ENCODE data around the gene TSPAN31.
"Not testable (repeated sequence)": the region's sequence is repeated elsewhere in the genome, so short reads cannot be mapped to it uniquely, and the experiment has no call there.

The TSPAN31 gene

GRCh38 chr12:57744777-57745484 is at the start of gene TSPAN31:
TSPAN31 (plus strand) TSS chr12:57745039; CDS start chr12:57745155, 116 bp downstream.
- in situ Hi-C loops (cut with MboI; ENCODE audit: low sequenced_read_pairs): no loop called here

DNA sequence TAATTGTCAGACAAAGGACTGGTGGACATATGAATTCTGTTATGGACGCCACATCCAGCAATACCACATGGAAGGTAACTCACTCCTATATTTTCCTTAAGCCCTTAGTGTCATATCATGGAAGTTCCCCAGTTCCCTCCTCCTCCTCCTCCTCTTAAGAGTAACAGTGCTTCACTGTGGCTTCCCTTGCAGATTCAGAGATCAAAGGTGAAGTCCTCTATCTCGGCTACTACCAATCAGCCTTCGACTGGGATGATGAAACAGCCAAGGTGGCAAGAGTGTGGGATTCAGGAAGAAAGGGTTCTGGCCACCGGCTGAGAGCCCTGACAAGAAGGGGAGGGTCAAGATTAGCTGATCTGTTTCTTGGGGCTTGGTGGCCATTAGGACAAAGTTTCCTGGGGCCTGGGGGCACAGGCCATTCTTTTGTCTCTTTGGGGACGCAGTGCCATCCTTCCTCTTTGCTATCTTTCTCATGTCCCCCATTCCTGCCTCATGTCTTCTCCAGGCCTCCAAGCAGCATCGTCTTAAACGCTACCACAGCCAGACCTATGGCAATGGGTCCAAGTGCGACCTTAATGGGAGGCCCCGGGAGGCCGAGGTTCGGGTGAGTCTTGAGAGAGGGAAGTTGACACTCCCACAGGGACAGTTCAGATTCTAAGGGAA is 48.9 kb upstream of the TSPAN31 start:
- in situ Hi-C loops (cut with MboI; ENCODE audit: low sequenced_read_pairs): no loop called here

- in situ Hi-C loops (cut with MboI; ENCODE audit: low sequenced_read_pairs): no loop called here
These were observed 47.8 kb upstream of the TSPAN31 start for GRCh38 chr12:57697076-57697475.

DNA sequence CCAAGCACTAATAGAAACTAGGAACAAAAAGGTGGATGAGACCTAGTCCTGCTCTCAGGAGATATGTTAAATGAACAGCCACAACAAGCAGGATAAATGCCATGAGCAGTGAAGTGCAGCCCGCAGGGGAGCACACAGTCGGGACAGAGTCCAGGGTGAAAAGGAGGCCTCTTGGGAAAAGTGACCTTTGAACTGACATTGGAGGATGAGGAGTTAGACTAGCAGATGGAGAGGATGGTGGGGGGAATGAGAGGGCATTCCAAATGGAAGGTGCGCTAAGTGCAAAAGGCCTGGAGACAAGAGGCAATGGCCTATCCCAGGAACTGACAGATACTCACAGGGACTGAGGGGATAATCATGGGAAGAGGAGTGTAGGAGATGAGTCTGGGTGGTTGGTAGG is 46.4 kb upstream of the TSPAN31 start:
- in situ Hi-C loops (cut with MboI; ENCODE audit: low sequenced_read_pairs): no loop called here

- in situ Hi-C loops (cut with MboI; ENCODE audit: low sequenced_read_pairs): no loop called here
These were observed 44.5 kb upstream of the TSPAN31 start for GRCh38 chr12:57700317-57700716.

- in situ Hi-C loops (cut with MboI; ENCODE audit: low sequenced_read_pairs): no loop called here
These were observed 37.6 kb upstream of the TSPAN31 start for GRCh38 chr12:57707250-57707649.

DNA sequence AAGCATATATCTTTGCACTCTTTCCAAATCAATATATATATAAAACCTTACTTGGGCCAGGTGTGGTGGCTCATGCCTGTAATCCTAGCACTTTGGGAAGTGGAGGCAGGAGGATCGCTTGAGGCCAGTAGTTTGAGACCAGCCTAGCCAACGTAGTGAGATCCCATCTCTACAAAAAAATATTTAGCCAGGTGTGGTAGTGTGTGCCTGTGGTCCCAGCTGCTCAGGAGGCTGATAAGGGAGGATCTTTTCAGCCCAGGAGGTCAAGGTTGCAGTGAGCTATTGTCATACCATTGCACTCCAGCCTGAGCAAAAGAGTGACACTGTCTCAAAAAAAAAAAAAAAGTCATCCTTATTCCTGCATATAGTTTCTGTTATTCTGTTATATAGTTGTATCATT is 36.5 kb upstream of the TSPAN31 start:
- in situ Hi-C loops (cut with MboI; ENCODE audit: low sequenced_read_pairs): no loop called here

- in situ Hi-C loops (cut with MboI; ENCODE audit: low sequenced_read_pairs): no loop called here
These were observed 32.1 kb upstream of the TSPAN31 start for GRCh38 chr12:57712701-57713100.

DNA sequence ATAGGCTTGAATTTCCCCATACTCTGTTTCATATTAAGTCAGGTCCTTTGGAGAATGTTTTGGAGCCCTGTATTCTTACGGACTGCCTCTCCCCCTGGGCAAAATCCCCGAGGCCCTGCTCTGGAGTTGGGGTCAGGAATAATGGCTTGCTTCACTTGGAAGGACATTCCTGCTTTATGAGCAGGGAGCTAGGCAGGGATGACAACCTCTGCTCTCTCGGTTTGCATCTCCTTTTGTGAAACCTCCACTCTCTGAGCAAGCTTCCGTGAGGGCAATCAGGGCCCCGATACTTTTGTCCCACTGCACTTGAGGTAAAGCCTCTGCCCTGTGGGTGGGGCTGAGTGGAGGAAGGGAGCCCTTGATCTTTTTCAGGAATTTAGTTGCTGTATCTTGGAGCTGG is 31.6 kb upstream of the TSPAN31 start:
- in situ Hi-C loops (cut with MboI; ENCODE audit: low sequenced_read_pairs): no loop called here

DNA sequence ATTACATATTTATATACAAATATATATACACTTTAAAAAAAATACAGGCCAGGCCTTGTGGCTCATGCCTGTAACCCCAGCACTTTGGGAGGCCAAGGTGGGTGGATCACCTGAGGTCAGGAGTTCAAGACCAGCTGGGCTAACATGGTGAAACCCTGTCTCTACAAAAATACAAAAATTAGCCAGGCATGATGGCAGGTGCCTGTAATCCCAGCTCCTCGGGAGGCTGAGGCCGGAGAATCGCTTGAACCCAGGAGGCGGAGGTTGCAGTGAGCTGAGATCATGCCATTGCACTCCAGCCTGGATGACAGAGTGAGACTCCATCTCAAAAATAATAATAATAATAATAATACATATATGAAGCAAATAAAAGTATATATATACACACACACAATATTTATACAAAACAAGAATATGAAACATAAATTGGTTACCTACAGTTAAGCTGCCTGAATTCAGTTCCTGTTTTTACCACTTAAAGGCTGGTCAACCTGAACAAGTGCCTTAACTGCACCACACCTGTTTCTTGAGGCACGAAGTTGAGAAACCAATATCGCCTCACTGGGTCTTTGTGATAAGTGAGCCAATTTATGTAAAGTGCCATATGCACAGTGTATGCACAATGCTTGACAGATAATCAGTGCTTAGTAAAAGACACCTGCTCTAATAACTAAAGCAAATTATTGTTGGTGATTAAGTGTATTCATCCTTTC is 29.6 kb upstream of the TSPAN31 start:
- in situ Hi-C loops (cut with MboI; ENCODE audit: low sequenced_read_pairs): not testable (repeated sequence)

GRCh38 chr12:57715786-57716185 is 29.1 kb upstream of the TSPAN31 start:
- in situ Hi-C loops (cut with MboI; ENCODE audit: low sequenced_read_pairs): no loop called here

DNA sequence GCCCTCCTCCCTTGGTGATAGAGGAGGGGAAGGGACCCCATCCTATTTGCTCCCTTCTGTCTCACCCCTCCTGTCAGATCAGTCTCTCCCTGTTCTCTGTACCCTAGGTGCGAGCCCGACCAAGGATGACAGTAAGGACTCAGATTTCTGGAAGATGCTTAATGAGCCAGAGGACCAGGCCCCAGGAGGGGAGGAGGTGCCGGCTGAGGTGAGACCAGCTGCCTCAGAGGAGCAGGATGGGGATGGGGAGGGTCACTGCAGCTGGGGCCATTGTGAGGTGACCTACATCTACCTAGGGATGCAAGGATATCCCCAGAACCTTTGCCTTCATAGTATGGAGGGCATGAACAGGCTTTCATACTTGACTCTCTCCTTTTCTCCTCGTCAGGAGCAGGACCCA is 28.5 kb upstream of the TSPAN31 start:
- in situ Hi-C loops (cut with MboI; ENCODE audit: low sequenced_read_pairs): no loop called here

DNA sequence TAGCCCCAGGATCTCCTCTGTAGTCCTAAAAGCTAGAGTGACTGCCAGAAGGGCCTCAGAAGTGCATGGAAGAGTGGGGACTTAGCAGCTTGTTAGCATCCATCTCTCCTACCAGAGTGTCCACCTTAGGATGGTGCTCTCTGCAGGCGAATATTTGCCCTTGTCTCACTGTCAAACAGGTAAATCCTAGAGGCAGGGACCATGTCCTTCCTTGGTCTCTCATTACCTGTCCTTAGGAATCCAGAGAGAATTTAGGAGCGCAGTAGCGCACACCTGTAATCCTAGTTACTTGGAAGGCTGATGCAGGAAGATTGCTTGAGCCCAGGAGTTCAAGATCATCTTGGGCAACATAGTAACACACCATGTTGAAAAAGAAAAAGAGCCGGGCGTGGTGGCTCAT is 27.7 kb upstream of the TSPAN31 start:
- in situ Hi-C loops (cut with MboI; ENCODE audit: low sequenced_read_pairs): no loop called here

GRCh38 chr12:57717846-57718640 is 26.8 kb upstream of the TSPAN31 start:
- in situ Hi-C loops (cut with MboI; ENCODE audit: low sequenced_read_pairs): no loop called here

DNA sequence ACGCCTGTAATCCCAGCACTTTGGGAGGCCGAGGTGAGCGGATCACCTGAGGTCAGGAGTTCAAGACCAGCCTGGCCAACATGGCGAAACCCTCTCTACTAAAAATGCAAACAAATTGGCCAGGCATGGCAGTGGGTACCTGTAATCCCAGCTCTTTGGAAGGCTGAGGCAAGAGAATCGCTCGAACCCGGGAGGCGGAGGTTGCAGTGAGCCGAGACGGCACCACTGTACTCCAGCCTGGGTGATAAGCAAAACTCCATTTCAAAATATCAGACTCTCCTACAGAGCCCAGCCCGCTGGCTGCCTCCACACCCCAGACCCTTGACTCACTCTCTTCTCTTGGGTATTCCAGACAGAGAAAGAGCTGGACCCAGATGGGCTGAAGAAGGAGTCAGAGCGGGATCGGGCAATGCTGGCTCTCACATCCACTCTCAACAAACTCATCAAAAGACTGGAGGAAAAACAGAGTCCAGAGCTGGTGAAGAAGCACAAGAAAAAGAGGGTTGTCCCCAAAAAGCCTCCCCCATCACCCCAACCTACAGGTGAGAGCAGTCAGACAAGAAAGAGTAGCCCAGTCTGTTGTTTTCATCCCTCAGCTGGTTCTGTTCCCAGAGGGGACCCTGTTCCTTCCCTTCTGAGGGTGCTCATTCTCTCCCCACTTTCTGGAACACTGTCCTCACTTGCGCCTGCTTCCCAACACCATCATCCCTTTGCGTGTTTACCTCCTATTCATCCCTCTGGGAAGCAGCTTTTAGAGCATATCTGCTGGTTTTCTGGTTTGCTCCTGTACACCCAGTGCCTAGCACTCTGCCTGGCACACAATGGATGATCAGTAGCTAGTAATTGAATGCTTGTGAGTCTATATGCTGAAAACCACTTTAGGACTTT is 26.0 kb upstream of the TSPAN31 start:
- in situ Hi-C loops (cut with MboI; ENCODE audit: low sequenced_read_pairs): no loop called here

DNA sequence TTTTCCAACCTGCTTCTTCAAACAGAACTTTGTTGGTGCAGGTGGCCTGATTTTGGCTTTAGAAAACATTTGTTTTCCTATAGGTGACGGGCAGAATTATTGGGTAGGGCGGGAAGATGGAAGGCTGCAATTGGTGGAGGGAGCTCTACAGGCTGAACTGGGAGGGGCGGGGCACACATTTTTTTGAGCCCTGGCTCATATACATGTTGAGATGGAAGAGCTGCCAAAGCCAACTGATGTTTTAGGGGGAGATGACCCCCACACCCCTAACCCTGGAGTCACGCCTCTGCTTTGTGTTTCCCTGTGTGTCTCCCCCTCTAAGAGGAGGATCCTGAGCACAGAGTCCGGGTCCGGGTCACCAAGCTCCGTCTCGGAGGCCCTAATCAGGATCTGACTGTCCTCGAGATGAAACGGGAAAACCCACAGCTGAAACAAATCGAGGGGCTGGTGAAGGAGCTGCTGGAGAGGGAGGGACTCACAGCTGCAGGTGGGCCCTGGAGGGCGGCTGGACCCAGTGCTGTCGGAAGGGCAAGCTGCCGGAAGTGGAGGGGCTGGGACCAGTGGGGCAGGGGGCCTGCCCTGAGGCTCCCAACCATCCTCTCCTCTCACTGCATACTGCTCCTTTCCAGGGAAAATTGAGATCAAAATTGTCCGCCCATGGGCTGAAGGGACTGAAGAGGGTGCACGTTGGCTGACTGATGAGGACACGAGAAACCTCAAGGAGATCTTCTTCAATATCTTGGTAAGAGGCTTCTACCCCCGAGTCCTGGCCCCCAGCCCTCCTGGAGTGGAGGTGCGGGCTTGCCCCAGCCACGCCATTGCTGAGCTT is 24.8 kb upstream of the TSPAN31 start:
- in situ Hi-C loops (cut with MboI; ENCODE audit: low sequenced_read_pairs): no loop called here

DNA sequence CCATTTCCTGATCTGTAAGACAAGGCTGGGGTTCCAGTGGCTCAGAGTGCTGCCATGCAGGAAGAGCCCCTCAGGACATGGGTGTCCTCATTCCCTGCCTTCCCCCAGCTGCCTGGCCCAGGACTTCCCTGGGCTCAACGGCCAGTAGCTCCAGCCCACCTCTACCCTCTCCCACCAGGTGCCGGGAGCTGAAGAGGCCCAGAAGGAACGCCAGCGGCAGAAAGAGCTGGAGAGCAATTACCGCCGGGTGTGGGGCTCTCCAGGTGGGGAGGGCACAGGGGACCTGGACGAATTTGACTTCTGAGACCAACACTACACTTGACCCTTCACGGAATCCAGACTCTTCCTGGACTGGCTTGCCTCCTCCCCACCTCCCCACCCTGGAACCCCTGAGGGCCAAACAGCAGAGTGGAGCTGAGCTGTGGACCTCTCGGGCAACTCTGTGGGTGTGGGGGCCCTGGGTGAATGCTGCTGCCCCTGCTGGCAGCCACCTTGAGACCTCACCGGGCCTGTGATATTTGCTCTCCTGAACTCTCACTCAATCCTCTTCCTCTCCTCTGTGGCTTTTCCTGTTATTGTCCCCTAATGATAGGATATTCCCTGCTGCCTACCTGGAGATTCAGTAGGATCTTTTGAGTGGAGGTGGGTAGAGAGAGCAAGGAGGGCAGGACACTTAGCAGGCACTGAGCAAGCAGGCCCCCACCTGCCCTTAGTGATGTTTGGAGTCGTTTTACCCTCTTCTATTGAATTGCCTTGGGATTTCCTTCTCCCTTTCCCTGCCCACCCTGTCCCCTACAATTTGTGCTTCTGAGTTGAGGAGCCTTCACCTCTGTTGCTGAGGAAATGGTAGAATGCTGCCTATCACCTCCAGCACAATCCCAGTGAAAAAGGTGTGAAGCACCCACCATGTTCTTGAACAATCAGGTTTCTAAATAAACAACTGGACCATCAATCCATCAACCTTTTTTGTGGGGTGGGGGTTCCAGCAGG is 23.9 kb upstream of the TSPAN31 start:
- in situ Hi-C loops (cut with MboI; ENCODE audit: low sequenced_read_pairs): no loop called here

Measured in HL-60/S4 treated with retinoic acid at 250 ng/mL for 4 days and 3 days (cell line).